Bronchial epithelial cell (primary cell): ENCODE measurements around the gene MAN2B1. TPM values are rescaled to one million over a fixed set of nuclear protein-coding genes. Genes with fewer than 3 reads are reported as not detected.

Experiments
- DNase-seq: peaks from one replicate; pipeline ENCODE4 v3.0.0-alpha.2; 2010; ENCODE audit warnings: low read depth
- FAIRE-seq: peaks from 2 replicates; lab custom pipeline; 2011; peaks lifted over from hg19 to GRCh38; lab: Jason Lieb, UNC
- H3K27me3 ChIP-seq: 2 replicates; pipeline ENCODE4 v1.5.1; 2011; ENCODE audit warnings: low read length; ENCODE audit not compliant: control insufficient read depth, insufficient read depth
- H3K36me3 ChIP-seq: 2 replicates; pipeline ENCODE4 v1.5.1; 2011; ENCODE audit warnings: low read length; ENCODE audit not compliant: control insufficient read depth, insufficient read depth
- H3K4me3 ChIP-seq: 2 replicates; pipeline ENCODE4 v1.5.1; 2011; ENCODE audit warnings: mild to moderate bottlenecking, low read depth, low read length, control low read depth
- CTCF ChIP-seq: IDR thresholded peaks from 2 replicates; pipeline ENCODE4 v1.5.1; 2011; ENCODE audit warnings: mild to moderate bottlenecking, moderate library complexity, low read length, control low read depth, inconsistent platforms; ENCODE audit not compliant: insufficient read depth, severe bottlenecking
- total RNA-seq: library from RNA; depleted of rRNA; stranded (reverse); fragments of >200 nt; gene quantifications from 2 replicates; pipeline ENCODE4 v1.2.1, GENCODE V29; 2014

MAN2B1 gene
- total RNA-seq, 1 donor from 2014 or later = 32.1 TPM

- H3K36me3 ChIP-seq = peaks cover 5% of the 10 kb centered on the region
- TF ChIP-seq CTCF = no peak
- no peaks in the 10 kb centered on the region for H3K27me3 ChIP-seq
- no peak overlapping the region for H3K4me3 ChIP-seq
- DNase-seq = no peak
- no peak for FAIRE-seq
Measured at GRCh38 chr19:12603714-12604113, 62.8 kb downstream of the MAN2B1 start.

DNA sequence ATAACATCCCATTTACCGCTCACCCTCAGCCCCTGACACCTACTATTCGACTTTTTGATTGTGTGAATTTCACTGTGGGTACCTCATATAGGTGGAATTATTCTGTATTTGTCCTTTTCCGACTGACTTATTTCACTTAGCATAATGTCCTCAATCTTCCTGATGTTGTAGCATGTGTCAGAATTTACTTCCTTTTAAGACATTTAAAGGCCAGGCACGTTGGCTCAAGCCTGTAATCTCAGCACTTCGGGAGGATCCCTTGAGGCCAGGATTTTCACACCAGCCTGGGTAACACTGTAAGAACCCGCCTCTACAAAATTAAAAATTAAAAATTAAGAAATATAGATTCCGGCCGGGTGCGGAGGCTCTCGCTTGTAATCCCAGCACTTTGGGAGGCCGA lies 68.9 kb downstream of the MAN2B1 start:
- DNase-seq (no peak), FAIRE-seq (no peak)
- H3K36me3 ChIP-seq = no peaks in the 10 kb centered on the region
- no peak overlapping the region for H3K4me3 ChIP-seq
- no peak for TF ChIP-seq CTCF
- no peaks in the 10 kb centered on the region for H3K27me3 ChIP-seq

DNA sequence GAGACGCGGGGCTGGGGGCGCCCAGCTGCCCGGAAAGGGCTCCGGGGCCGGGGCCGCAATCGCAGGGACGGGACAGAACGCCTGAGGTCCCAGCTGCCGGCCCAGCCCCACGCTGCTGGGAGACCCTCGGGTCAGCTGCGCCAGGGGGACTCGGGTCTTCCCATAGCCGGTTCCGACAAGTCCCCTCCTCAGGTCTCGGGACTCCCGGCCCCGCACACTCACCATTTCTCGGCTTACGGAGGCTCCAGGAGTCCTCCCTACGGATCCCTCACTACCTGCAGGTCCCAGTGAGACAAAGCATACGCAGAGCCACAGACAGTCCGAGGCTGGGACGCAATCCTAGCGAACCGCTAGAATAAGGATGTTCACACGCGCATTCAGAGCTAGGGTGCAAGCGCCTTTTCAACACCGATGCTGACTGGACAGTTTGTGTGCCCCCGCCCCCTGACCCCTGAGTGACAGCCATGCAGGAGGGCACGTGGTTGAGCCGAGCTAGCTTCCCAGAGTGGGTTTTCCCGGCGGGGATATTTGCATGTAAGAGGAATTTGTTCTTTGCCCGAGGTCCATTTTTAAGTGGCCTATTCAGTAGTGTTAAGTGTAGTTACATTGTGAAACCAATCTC lies 69.5 kb downstream of the MAN2B1 start:
- no peak for TF ChIP-seq CTCF
- DNase-seq (no peak), FAIRE-seq (no peak)
- H3K27me3 ChIP-seq = no peaks in the 10 kb centered on the region
- H3K36me3 ChIP-seq = no peaks in the 10 kb centered on the region
- no peak overlapping the region for H3K4me3 ChIP-seq

Other genes starting within 250 kb of the MAN2B1 start
- 2.4 and 3.4 TPM in 2 replicates for gene ZNF443, start 225.7 kb downstream of the MAN2B1 start, total RNA-seq
- gene ZNF709, start 181.9 kb downstream of the MAN2B1 start, total RNA-seq = 0.26 and 0.64 TPM in 2 replicates
- 7.4 and 9.0 TPM in 2 replicates for gene ZNF564, start 115.3 kb downstream of the MAN2B1 start, total RNA-seq
- gene ZNF490, start 55.9 kb downstream of the MAN2B1 start, total RNA-seq = 5.8 and 7.9 TPM in 2 replicates
- gene ZNF791, start 55.8 kb downstream of the MAN2B1 start, total RNA-seq = 11.1 and 11.8 TPM in 2 replicates
- 13.8 and 21.1 TPM in 2 replicates for gene WDR83, start 65 bp upstream of the MAN2B1 start, total RNA-seq
- gene DHPS, start 15.1 kb upstream of the MAN2B1 start, total RNA-seq = 47.4 and 94.5 TPM in 2 replicates
- gene GNG14, start 21.3 kb upstream of the MAN2B1 start, total RNA-seq = not detected in 2 replicates
- 5.4 and 6.1 TPM in 2 replicates for gene FBXW9, start 29.9 kb upstream of the MAN2B1 start, total RNA-seq
- 16.8 and 28.0 TPM in 2 replicates for gene TNPO2, start 57.2 kb upstream of the MAN2B1 start, total RNA-seq
- gene TRIR, start 67.9 kb upstream of the MAN2B1 start, total RNA-seq = 177 and 201 TPM in 2 replicates
- 104 and 107 TPM in 2 replicates for gene GET3, start 70.8 kb upstream of the MAN2B1 start, total RNA-seq
- gene BEST2, start 85.0 kb upstream of the MAN2B1 start, total RNA-seq = not detected in 2 replicates
- gene HOOK2, start 108.8 kb upstream of the MAN2B1 start, total RNA-seq = 52.5 and 58.7 TPM in 2 replicates
- 158 and 179 TPM in 2 replicates for gene JUNB, start 124.7 kb upstream of the MAN2B1 start, total RNA-seq
- 148 and 157 TPM in 2 replicates for gene PRDX2, start 135.1 kb upstream of the MAN2B1 start, total RNA-seq
- not detected in 2 replicates for gene THSD8, start 135.3 kb upstream of the MAN2B1 start, total RNA-seq
- 11.1 and 12.9 TPM in 2 replicates for gene RNASEH2A, start 139.8 kb upstream of the MAN2B1 start, total RNA-seq
- not detected in 2 replicates for gene RTBDN, start 167.8 kb upstream of the MAN2B1 start, total RNA-seq
- 0.26 and 0.38 TPM in 2 replicates for gene MAST1, start 171.8 kb upstream of the MAN2B1 start, total RNA-seq
- 27.9 and 35.2 TPM in 2 replicates for gene DNASE2, start 214.7 kb upstream of the MAN2B1 start, total RNA-seq
- not detected in 2 replicates for gene KLF1, start 220.5 kb upstream of the MAN2B1 start, total RNA-seq
- gene GCDH, start 224.4 kb upstream of the MAN2B1 start, total RNA-seq = 17.9 and 38.2 TPM in 2 replicates